Prostate gland (tissue), 2 donors: ENCODE results near the gene CRYBB2.
"Not testable (repeated sequence)": the region's sequence is repeated elsewhere in the genome, so short reads cannot be mapped to it uniquely, and the experiment has no call there.

ENCODE experiments used
- POLR2AphosphoS5 ChIP-seq: sonication (generic); formaldehyde crosslinking; IDR thresholded peaks from one replicate; pipeline ENCODE4 v1.6.1; 2017; ENCODE audit warnings: antibody characterized with exemption
- TF ChIP-seq, protein P1 (sequence below), 4 experiments: fragments of 200-600 bp in 2 of 4; fragments of 450-650 bp in 2 of 4; sonication (generic) in 2 of 4; IDR thresholded peaks; 1 replicate in 3 of 4; 2 replicates in 1 of 4; pipeline ENCODE4 v1.5.1; 2016 to 2019; ENCODE audit warnings: antibody characterized with exemption in 4 of 4, mild to moderate bottlenecking in 2 of 4, moderate library complexity in 2 of 4

DNA sequence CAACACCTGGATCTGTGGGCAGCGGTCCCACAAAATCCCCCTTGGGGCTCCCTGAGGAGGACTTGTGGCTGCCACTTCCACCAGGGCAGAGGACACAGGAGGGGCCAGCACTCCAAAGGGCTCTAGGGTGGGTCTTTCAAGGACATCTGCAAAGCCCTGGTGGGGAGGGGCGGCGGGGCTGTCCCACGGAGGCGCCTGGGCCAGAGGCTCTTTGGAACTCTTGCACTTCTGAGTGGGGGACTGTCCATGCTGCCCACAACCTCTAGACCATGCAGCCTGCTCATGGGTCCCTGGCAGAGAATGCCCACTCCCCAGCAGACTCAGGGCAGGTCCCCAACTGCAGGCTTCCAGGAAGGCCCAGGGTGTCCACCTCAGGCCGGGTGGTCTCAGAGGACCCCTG, 41.1 kb upstream of the CRYBB2 start:
- TF ChIP-seq, protein P1, sequence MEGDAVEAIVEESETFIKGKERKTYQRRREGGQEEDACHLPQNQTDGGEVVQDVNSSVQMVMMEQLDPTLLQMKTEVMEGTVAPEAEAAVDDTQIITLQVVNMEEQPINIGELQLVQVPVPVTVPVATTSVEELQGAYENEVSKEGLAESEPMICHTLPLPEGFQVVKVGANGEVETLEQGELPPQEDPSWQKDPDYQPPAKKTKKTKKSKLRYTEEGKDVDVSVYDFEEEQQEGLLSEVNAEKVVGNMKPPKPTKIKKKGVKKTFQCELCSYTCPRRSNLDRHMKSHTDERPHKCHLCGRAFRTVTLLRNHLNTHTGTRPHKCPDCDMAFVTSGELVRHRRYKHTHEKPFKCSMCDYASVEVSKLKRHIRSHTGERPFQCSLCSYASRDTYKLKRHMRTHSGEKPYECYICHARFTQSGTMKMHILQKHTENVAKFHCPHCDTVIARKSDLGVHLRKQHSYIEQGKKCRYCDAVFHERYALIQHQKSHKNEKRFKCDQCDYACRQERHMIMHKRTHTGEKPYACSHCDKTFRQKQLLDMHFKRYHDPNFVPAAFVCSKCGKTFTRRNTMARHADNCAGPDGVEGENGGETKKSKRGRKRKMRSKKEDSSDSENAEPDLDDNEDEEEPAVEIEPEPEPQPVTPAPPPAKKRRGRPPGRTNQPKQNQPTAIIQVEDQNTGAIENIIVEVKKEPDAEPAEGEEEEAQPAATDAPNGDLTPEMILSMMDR (IDR thresholded peaks at IDR 0.05) = not testable (repeated sequence)
- not testable (repeated sequence) for TF ChIP-seq POLR2AphosphoS5
